Gastrocnemius medialis (tissue), 4 donors: Measurements from ENCODE around the gene GIT1.

ENCODE experiments used
- POLR2A ChIP-seq, 2 donors: fragments of 450-650 bp; IDR thresholded peaks; one replicate each; pipeline ENCODE4 v1.6.1; 2017; ENCODE audit warnings: antibody characterized with exemption in 2 of 2, mild to moderate bottlenecking in 2 of 2, moderate library complexity in 2 of 2
- TF ChIP-seq, protein P1 (sequence below), 5 experiments: fragments of 450-650 bp in 3 of 5; fragments of 200-600 bp in 2 of 5; sonication (generic) in 2 of 5; IDR thresholded peaks in 4 of 5; conservative IDR thresholded peaks in 1 of 5; 1 replicate in 4 of 5; 2 replicates in 1 of 5; pipeline ENCODE4 v1.5.1; 2016 to 2019; ENCODE audit warnings: antibody characterized with exemption in 5 of 5, mild to moderate bottlenecking in 3 of 5, moderate library complexity in 3 of 5

DNA sequence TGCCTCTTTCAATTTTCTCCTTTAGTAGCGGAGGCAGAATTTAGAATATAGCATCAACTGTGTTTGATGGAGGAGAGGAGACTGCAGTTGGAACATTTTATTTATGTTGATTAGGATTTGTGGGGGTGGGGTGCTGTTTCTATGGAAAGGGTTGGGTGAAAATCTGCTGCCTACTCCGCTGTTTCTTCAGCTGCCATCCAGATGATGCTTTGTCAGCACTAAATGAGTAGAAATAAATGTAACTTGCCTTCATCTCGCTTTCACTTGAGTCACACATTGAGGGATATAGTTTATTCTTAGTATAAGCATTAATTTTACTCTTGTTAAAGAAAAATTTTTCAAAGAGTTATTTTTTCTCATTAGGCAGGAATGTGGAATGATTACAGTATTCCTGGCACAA is 64.8 kb downstream of the GIT1 start:
- TF ChIP-seq, protein P1, sequence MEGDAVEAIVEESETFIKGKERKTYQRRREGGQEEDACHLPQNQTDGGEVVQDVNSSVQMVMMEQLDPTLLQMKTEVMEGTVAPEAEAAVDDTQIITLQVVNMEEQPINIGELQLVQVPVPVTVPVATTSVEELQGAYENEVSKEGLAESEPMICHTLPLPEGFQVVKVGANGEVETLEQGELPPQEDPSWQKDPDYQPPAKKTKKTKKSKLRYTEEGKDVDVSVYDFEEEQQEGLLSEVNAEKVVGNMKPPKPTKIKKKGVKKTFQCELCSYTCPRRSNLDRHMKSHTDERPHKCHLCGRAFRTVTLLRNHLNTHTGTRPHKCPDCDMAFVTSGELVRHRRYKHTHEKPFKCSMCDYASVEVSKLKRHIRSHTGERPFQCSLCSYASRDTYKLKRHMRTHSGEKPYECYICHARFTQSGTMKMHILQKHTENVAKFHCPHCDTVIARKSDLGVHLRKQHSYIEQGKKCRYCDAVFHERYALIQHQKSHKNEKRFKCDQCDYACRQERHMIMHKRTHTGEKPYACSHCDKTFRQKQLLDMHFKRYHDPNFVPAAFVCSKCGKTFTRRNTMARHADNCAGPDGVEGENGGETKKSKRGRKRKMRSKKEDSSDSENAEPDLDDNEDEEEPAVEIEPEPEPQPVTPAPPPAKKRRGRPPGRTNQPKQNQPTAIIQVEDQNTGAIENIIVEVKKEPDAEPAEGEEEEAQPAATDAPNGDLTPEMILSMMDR (IDR thresholded peaks at IDR 0.05 in 4 of 5, conservative IDR thresholded peaks at IDR 0.05 in 1 of 5): no peak
- TF ChIP-seq POLR2A (IDR thresholded peaks at IDR 0.05): no peak
